NK-92 treated with Interleukin-12 subunit alpha and Interleukin-12 subunit beta, amount 100 ng/mL, for 24 hours (cell line): Measurements from ENCODE around the gene SUGP1.

Experiments
- DNase-seq: peaks from one replicate; lab custom pipeline; 2025; lab: John Stamatoyannopoulos, UW

Gene SUGP1

DNA sequence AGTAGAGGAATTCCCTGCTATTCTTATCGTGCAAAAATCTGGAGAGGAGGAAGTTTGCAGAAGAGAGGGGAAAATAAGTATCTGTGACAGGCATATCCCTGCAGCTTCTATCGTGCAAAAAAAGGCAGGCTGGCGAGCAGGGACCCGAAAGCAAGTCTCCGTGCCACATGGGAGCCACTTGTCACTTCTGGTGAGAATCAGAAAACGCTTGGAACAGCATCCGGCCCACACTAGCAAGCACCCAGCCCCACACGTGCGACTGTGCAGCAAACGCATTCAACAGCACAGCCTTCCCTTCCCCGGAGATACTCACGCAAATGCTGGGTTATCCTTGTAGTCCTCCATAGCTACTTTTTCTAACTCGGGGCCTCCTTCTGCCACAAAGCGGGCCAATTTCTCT lies 16.9 kb downstream of the SUGP1 start:
- no peak for DNase-seq

DNA sequence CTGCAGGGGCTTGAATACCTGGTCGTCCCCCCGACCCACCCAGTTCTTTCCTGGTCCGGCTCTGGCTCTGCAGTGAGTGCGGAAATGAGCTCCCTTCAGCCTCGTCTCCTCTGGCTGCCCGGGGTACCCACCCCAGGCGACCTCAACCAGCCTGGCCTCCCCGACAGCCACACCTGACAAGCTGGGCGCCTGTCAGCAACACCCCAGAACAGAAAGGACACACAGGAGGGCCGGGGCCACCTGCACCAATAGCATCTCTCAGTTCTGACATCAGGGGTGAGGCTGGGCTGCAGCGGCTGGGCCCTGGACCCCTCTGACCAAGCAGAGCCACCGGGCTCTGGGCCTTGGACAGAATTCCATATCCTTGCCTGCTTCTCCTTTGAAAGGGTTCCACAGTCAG lies 19.7 kb downstream of the SUGP1 start:
- DNase-seq: no peak

DNA sequence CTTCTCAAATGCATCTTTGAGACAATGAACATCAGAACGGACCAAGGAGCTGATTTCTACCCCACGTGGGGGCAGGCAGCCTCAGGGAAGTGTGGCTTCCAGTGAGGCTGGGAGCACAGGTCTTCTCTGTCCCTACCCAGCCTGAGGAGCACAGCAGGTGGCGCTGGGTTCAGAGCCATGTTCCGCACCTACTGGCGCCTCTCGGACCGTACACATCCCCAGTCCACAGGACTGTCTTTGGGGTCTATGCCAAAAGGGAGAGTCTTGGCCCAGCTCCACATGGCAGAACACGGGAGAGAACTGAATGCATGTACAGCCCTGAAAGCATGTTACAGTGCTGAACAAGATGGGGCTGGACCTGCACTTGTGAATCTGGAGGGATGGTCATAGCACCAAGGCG lies 22.6 kb downstream of the SUGP1 start:
- DNase-seq: no peak

DNA sequence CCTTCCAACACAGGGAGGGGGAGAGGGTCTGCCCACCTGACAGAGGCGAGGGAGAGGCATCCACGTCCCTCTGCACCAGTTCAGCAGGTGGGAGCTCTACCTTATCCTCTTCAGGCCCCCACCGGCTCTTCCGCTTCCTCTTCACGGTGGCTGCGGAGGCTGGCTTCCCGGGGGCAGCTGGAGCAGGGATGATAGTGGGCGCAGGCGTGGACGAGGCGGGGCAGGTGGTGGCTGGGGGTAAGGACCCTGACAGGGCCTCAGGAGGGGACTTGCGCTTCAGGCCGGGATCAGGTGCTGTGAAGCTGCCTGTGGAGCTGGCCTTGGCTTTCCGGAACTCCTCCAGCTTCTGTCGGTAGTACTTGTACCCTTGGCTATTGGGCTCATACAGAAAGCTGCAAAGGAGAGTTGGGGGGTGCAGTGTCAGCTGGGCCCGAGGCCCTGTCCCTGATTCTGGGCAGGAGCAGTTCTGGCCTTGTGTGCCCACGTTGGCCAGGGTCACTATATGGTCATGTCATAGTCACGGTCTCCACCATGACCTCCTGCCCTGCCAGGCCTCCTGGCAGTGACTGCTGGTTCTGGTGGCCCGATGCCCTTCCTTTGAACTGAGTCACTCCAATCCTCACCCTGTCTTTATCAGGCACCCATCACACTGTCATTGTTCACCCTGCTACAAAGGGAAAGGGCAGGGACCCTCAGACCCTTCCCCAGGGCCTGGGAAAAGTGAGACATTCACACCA lies 23.2 kb downstream of the SUGP1 start:
- DNase-seq: no peak

DNA sequence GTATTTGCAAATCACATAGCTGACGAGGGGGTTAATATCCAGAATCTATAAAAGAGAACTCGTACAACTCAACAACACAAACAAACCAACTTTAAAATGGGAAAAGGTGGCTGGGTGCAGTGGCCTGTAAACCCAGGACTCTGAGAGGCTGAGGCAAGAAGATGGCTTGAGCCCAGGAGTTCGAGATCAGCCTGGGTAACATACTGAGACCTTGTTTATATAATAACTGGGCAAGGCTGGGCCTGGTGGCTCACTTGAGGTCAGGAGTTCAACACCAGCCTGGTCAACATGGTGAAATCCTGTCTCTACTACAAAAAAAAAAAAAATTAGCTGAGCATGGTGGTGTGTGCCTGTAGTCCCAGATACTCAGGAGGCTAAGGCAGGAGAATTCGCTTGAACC lies 25.4 kb downstream of the SUGP1 start:
- DNase-seq: no peak

DNA sequence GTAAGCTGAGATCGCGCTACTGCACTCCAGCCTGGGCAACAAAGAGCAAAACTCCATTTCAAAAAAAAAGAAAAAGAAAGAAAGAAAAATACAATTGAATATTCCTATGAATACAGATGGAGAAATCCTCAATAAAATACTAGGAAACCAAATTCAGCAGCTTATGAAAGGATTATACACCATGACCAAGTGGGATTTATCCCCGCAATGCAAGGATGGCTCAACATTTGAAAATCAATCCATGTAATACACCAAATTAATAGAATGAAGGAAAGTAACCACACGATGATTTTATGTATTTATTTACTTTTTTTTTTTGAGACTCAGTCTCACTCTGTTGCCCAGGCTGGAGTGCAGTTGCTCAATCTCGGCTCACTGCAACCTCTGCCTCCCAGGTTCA lies 27.7 kb downstream of the SUGP1 start:
- no peak for DNase-seq

DNA sequence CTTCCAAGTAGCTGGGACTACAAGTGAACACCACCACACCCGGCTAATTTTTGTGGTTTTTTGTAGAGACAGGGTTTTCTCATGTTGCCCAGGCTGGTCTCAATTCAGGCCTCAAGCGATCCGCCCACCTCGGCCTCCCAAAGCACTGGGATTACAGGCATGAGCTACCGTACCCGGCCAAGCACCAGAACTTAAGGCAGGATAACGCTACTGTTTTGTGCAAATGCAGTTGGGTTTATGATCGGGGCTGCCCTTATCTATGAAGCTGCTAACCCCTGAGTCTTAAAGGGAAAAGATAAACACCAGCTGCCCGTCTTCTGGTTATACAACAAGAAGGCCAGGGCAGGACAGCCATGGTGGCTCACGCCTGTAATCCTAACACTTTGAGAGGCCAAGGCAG lies 34.6 kb downstream of the SUGP1 start:
- DNase-seq: no peak

DNA sequence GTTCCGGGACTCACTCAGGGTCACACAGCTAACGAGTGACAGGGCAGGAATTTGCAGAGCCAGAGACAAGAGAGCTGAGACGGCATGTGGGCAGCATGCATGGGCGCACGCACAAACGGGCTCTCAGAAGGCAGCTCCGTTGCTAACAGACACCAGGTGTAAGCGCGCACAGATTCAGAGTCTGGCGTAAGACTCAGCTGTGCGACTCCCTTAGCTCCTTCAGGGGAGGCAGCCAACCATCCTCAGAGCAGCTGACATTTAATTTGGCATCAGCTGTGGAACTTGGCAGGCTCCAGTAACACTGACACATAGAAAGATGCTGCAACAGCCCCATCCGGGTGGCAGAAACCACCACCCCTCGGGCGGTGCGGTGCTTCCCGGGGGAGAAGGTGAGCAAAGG lies 39.7 kb downstream of the SUGP1 start:
- DNase-seq: no peak

DNA sequence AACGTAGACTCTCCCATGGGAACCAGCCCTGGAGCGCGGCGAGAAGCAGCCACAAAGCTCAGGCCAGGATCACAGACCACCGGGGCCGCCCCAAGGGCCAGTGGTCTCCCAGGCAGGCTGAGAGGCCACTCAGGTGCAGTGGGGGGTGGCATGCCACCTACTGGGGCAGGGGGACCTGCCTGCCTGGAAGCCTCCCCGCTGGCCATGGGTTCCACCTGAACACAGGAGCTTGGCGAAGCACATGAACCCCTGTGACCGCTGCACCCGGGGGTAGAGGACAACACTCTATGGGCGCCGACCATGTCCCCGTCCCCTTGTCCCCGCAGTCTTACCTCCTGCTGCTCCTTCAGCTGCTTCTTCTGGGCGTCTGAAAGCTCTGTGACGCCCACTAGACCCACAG lies 40.5 kb downstream of the SUGP1 start:
- no peak for DNase-seq

DNA sequence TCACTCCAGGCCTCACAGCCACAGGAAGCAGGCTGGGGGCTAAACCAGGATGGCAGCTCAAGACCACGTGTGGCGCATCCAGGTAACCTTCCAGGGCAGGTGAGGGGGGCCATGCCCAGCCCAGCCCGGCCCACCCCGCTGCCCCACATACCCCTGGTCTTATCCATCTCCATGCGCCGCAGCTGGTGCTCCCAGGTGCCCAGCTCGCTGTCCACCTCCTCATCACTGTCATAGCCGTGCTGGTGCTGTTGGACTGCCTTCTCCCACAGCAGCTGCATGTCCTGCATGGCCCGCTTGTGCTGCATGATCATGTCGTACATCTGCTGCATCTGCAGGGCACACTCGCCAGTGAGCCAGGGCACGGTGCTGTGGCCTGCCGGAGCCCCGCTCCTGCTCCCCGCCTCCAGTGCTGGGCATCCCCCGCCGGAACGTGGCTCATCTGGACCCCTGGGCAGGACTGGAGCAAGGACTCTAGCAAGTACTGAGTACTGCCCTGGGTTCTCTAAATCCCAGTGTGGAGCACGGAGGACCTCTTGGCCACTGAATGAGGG lies 41.2 kb downstream of the SUGP1 start:
- no peak for DNase-seq

DNA sequence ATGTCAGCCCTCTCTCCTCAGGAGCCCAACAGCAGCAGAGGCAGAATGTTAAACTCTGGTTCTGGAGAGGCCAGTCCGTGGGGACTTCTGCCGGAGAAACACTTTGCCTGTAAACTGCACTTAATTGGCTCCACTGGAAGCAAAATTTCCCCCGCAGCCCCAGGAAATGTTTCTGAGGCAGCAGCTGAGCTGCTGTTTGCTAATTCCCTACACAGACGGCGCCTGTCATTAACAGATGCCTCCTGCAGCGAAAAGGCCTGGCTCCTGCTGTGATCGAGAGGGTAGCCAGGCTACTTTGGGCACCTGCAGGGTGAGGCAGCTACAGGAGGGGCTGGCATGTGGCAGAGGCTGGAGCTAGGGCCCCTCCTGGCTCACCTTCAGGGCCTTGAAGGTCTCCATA lies 42.0 kb downstream of the SUGP1 start:
- DNase-seq: no peak

DNA sequence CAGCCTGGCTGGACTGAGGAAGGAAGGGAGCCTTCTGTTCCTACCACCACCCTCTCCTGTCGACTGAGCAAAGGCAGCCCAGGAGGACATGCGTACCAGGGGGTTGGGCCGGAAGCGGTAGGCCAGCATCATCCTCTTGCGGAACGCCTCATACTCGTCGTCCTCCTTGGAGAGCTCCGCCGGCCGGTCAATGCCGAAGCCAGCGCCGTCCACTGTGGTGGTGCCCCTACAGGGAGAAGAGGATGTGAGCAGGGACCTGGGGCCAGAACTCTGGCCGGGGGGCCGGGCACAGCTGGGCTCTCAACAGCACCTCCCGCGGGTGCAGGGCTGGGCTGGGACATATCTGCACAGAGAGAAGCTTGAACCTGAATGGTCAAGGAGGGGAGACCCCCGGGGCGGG lies 43.5 kb downstream of the SUGP1 start:
- no peak for DNase-seq

DNA sequence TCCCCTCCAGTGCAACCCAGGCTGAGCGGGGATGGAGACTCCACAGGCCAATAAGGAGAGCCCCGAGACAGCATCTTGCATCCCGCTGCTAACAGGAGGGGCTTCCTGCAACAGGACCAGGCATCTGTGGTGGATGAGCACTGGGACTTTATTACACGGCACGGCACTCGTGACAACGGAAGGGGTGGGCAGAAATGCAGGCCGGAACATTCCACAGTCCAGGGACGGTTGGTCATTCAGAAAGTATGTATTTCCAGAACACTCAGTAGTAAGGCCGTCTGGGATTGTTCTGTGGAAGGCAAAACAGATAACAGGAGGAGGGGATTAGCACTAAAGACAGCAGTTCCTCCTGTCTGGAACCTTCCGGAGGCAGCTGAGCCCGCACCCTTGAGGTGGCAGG lies 43.9 kb downstream of the SUGP1 start:
- DNase-seq: no peak

DNA sequence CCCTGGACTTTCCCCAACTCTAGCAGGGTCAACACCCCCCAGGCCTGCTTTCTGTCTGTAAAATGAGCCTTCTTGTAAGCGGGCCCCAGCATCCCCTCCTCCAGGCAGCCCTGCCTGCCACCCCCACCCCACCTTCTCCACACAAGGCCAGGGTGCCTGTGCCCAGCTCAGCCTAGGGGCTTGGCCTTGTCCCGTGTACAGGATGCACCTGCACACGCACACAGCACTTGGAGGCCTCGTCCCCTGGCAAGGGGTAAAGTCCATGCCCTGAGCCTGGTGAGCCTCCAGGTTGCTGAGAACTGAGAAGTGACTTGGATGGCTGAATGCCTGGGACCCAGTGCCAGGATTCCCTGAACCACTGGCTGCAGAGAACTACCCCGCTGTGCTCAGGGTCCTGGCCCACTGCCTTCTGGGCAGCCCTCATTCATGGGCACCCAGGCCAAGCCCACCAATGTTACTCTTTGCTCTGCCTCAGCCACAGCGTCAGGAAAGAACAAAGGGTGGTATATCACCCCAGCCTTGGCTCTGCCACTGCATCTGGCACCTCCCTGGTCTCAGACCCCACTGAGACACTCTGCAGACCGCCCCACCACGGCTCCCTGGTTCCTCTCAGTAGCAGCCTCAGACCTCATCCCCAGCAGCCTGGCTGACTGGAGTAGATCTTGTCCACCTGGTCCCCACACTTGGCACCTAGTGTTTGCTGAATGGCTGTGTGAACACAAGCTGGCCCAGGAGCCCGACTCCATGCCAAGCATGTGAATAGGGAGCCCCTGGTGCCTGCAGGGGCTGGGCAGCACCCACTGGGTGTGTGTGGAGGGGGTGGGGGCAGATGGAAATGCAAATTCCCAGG lies 45.4 kb downstream of the SUGP1 start:
- no peak for DNase-seq

DNA sequence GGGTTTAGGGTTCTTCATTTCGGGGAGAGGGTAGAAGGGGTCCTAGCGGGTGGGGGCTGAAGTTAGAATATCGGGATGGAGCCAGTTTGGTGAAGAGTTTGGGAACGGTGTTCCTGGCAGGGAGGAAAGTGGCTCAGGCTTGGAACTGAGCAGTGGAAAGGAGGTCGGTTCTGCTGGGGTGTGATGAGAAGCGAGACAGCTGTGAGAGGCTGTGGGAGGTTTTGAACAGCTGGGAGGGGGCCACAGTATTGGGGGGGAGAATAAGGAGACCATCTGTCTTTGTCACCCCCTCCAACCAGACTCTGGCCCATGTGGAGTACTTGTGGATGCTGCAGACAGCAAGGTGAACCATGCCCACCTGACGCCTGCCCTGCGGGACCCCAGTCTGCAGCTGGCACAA lies 46.2 kb downstream of the SUGP1 start:
- DNase-seq: no peak

DNA sequence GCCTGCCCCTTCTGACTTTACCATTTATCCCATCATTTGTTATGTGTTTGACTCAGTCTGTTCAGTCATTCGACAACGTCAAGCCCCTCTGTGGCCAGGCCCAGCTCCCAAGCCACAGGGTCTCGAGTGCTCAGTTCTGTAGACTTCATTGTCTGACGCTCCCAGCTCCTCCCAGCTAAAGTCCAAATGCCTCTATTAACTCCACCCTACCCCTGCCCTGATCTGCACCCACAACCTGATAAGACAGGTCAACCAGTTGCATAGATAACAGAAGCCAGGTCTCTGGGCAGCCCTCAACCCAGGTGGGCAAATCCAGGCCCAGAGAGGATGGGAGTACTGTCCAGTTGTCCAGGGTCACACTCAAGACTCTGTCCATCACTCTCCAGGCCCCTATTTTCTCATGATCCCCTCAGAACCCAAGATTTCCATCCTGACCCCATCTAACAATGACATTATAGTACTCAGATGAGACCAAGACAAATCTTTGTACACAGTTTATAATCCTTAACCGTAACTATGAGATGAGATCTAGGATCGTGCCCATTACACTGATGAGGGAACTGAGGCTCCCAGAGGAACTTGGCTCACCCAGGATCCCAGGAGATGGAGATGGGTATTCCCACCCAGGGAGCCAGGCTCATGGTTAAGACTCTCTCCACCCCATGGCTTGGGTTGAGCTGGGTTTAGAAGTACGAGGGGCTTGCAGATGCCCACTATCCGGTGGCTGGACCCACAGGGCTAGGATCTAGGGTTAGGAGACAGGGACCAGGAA lies 48.3 kb downstream of the SUGP1 start:
- DNase-seq: no peak

DNA sequence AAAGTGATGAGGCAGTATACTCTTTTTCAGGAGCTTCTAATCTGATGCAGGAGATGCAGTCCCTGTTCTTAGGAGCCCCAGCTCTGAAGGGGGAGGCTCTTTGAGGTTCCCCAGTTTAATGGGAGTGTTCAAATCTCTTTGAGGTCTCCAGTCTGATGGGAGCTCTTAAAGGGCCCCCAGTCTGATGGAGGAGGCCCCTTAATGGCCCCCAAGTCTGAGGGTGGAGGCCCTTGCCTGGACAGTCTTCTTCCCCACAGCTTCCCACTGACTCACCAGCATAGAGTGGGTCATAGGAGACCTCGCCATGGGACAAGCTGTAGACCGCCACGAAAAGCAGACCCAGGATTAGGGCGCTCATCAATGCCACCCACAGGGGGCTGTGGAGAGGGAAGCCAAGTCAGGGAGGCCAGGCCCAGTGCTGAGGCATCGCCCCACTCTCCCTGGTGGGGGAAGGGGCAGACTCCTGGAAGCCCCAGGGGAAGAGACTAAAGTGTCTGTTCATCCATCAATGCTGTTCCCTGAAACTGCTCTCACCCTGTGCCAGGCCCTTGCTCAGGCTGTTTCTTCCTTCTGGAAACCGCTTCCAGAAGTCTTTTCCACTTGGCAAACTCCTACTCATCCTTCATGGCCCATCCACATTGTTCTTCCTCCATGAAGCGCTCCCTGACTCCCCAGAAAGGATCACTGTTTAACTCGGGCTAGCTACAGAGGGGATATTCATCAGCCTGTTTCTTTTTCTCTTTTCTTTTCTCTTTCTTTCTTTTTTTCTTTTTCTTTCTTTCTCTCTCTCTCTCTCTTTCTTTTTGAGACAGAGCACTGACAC lies 49.3 kb downstream of the SUGP1 start:
- no peak for DNase-seq

DNA sequence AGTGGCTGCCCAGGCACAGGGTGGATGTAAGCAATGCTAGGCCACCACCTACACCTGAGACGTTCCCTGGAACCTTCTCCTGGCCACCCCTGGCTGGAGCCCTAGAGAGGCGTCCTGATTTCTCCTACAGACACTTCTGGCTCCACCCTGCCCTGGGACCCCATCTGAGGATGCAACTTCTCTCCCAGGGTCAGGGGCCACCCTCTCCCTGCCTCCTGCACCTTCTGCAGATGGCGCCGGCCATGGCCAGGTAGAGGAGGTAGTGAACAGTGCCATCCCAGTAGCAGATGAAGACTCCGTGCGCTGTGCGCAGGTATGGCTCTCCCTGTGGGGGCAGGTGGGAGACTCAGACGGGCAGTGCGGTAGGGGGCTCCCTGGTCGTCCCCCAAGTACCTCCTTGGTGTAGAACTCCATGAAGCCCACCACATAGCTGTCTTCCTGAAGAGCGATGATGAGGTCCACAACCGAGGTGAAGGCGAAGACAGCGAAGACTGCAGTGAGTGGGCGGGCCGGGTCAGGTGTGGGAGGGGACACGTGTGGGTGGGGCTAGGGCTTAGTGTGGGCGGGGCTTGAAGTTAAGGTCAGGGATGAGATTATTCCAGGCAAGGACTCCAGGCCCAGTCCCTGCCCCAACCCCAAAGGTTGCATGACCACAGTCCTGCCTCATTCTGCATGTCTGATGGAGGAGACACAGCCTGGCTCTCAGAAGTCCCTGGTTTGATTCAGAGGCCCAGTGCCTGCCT lies 50.2 kb downstream of the SUGP1 start:
- no peak for DNase-seq

DNA sequence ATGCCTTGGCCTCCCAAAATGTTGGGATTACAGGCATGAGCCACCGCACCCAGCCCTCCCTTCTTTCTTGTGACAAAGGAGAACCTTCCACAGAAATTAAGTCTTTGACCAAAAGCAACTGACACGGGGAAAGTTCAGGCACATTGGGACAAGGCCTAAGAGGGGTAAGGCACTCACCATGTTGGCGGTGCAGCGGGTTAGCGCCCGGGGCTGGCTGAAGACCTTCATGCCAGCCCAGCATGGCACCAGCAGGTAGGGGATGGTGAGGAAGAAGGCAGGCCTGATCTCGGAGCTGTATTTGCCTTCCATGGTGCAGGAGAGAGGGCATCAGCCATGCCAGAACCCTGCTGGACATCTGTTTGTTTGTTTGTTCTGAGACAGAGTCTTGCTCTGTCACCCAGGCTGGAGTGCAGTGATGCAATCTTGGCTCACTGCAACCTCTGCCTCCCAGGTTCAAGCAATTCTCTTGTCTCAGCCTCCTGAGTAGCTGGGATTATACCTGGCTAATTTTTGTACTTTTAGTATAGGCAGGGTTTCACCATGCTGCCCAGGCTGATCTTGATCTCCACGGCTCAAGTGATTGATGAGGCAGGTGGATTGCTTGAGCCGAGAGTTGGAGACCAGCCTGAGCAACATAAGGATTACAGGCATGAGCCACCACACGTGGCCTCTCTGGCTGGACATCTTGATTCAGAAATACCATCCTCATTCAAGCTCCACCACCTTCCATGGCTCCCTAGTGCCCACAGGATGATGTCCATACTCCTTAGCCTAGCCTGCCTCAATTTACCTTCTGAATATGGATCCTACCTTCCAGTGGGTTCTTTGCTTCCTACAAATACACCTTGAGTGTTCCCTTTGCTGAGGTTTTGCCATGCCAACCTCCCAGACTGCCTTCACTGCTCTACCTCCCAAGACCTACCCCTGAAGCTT lies 51.6 kb downstream of the SUGP1 start:
- no peak for DNase-seq

DNA sequence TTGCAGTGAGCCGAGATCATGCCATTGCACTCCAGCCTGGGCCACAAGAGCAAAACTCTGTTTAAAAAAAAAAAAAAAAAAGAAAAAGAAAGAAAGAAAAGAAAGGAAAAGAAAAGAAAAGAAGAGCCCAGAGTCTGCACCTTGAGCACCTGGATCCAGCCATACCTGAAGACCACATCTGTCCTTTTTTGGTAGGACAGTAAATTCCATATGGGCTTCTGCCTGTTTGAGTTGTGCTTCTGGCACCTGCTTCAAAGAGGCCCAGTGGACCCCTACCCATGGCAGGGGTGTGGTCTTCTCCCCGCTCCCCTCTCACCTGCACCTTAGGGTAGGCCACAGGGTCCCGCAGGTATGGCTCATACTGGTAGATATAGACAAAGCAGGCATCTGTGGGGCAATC lies 53.0 kb downstream of the SUGP1 start:
- no peak for DNase-seq
